ENCODE results near the gene PDE3B. TPM values are rescaled to one million over a fixed set of nuclear protein-coding genes. Genes with fewer than 3 reads are reported as not detected.

PDE3B gene
- total RNA-seq, 1 experiment from 2014 or later = 6.7 TPM

GRCh38 chr11:14819596-14819995 is 176.0 kb downstream of the PDE3B start:
- Histone ChIP-seq H3K27ac (ENCODE audit: low read depth, low read length) (no peak overlapping the region), H3K36me3 (ENCODE audit: control insufficient read depth in 1 of 2, insufficient read depth in 2 of 2, low read length in 2 of 2) (no peaks in the 10 kb centered on the region), H3K9me3 (ENCODE audit: control insufficient read depth in 1 of 2, insufficient read depth in 1 of 2, low read depth in 1 of 2, low read length in 2 of 2) (no peaks in the 10 kb centered on the region), H2AFZ (ENCODE audit: low read depth, low read length, poor library complexity, severe bottlenecking) (no peak overlapping the region), H3K4me3 (replicated peaks in 1 of 2; ENCODE audit: low read depth in 1 of 2, low read length in 2 of 2) (no peak overlapping the region), H4K20me1 (ENCODE audit: insufficient read depth) (no peaks in the 10 kb centered on the region), H3K79me2 (ENCODE audit: insufficient read depth, low read length) (no peaks in the 10 kb centered on the region), H3K27me3 (ENCODE audit: insufficient read depth, low read length) (no peaks in the 10 kb centered on the region), H3K4me2 (ENCODE audit: low read length) (no peak overlapping the region), H3K9me2 (ENCODE audit: insufficient read depth) (no peaks in the 10 kb centered on the region), H3K4me1 (ENCODE audit: control insufficient read depth in 1 of 2, insufficient read depth in 2 of 2, low read length in 2 of 2) (no peaks in the 10 kb centered on the region), H3K9ac (ENCODE audit: low read length) (no peak overlapping the region)
- TF ChIP-seq ZBTB33 (IDR thresholded peaks at IDR 0.05; ENCODE audit: extremely low read depth, insufficient replicate concordance, low read length) (no peak), ATF3 (IDR thresholded peaks at IDR 0.05) (no peak), SP1 (IDR thresholded peaks at IDR 0.05; ENCODE audit: low read depth) (no peak)
- TF ChIP-seq, protein P1, sequence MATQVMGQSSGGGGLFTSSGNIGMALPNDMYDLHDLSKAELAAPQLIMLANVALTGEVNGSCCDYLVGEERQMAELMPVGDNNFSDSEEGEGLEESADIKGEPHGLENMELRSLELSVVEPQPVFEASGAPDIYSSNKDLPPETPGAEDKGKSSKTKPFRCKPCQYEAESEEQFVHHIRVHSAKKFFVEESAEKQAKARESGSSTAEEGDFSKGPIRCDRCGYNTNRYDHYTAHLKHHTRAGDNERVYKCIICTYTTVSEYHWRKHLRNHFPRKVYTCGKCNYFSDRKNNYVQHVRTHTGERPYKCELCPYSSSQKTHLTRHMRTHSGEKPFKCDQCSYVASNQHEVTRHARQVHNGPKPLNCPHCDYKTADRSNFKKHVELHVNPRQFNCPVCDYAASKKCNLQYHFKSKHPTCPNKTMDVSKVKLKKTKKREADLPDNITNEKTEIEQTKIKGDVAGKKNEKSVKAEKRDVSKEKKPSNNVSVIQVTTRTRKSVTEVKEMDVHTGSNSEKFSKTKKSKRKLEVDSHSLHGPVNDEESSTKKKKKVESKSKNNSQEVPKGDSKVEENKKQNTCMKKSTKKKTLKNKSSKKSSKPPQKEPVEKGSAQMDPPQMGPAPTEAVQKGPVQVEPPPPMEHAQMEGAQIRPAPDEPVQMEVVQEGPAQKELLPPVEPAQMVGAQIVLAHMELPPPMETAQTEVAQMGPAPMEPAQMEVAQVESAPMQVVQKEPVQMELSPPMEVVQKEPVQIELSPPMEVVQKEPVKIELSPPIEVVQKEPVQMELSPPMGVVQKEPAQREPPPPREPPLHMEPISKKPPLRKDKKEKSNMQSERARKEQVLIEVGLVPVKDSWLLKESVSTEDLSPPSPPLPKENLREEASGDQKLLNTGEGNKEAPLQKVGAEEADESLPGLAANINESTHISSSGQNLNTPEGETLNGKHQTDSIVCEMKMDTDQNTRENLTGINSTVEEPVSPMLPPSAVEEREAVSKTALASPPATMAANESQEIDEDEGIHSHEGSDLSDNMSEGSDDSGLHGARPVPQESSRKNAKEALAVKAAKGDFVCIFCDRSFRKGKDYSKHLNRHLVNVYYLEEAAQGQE (IDR thresholded peaks at IDR 0.05; ENCODE audit: low read depth) = no peak
- no TSS peak for BruUV-seq (replicated peaks)
- RAD21 ChIA-PET (ENCODE audit: low non-redundant PET in 1 of 2, low total read pairs in 2 of 2, uncharacterized antibody in 2 of 2, unreplicated experiment in 2 of 2) = no interaction called here
- ATAC-seq (no peak), DNase-seq (ENCODE audit: low read depth, low spot score) (no peak)
- CTCF ChIA-PET = no interaction called here
- POLR2A ChIA-PET = no interaction called here
- intact Hi-C loops (cut with micrococcal nuclease) = no loop called here
